Measurements from ENCODE around the gene RAPGEF1. TPM values are rescaled to one million over a fixed set of nuclear protein-coding genes. Genes with fewer than 3 reads are reported as not detected.

RAPGEF1 gene
- polyA plus RNA-seq, 1 donor from 2014 or later, result 23.6 TPM

- Histone ChIP-seq H4K20me1 (ENCODE audit: insufficient read depth) (no peaks in the 10 kb centered on the region), H3K4me2 (ENCODE audit: low read length) (no peak overlapping the region), H3K27me3 (ENCODE audit: insufficient read depth, low read depth, low read length) (no peaks in the 10 kb centered on the region), H3K9ac (ENCODE audit: low read length) (no peak overlapping the region), H3F3A (ENCODE audit: insufficient read depth, low read length, poor library complexity, severe bottlenecking) (no peaks in the 10 kb centered on the region), H2AFZ (ENCODE audit: low read depth, low read length) (no peak overlapping the region), H3K36me3 (ENCODE audit: insufficient read depth, low read length) (no peaks in the 10 kb centered on the region), H3K79me2 (replicated peaks; ENCODE audit: insufficient read depth, low read length) (peaks cover 22% of the 10 kb centered on the region), H3K9me2 (ENCODE audit: insufficient read depth, low read length) (no peaks in the 10 kb centered on the region), H3K4me3 (ENCODE audit: low read length) (no peak overlapping the region), H3K9me3 (ENCODE audit: low read length) (no peaks in the 10 kb centered on the region), H3K27ac (ENCODE audit: low read length) (no peak overlapping the region)
- TF ChIP-seq EP300 (conservative IDR thresholded peaks at IDR 0.05; ENCODE audit: poor library complexity, severe bottlenecking), result no peak
- no peak for TF ChIP-seq SMC3 (conservative IDR thresholded peaks at IDR 0.05; ENCODE audit: poor library complexity)
- no peak for TF ChIP-seq RAD21 (conservative IDR thresholded peaks at IDR 0.05)
- no peak for TF ChIP-seq EZH2 (IDR thresholded peaks at IDR 0.05; ENCODE audit: borderline replicate concordance, insufficient read depth, low read length, poor library complexity, severe bottlenecking)
- no peak for TF ChIP-seq POLR2AphosphoS5 (IDR thresholded peaks at IDR 0.05)
- TF ChIP-seq, protein P1, sequence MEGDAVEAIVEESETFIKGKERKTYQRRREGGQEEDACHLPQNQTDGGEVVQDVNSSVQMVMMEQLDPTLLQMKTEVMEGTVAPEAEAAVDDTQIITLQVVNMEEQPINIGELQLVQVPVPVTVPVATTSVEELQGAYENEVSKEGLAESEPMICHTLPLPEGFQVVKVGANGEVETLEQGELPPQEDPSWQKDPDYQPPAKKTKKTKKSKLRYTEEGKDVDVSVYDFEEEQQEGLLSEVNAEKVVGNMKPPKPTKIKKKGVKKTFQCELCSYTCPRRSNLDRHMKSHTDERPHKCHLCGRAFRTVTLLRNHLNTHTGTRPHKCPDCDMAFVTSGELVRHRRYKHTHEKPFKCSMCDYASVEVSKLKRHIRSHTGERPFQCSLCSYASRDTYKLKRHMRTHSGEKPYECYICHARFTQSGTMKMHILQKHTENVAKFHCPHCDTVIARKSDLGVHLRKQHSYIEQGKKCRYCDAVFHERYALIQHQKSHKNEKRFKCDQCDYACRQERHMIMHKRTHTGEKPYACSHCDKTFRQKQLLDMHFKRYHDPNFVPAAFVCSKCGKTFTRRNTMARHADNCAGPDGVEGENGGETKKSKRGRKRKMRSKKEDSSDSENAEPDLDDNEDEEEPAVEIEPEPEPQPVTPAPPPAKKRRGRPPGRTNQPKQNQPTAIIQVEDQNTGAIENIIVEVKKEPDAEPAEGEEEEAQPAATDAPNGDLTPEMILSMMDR (IDR thresholded peaks at IDR 0.05; ENCODE audit: poor library complexity, severe bottlenecking), result no peak
- no peak for TF ChIP-seq MXI1 (conservative IDR thresholded peaks at IDR 0.05; ENCODE audit: poor library complexity, severe bottlenecking)
These were observed 37.0 kb downstream of the RAPGEF1 start for GRCh38 chr9:131702911-131703310.

- peaks cover 21% of the 10 kb centered on the region for H3K79me2 ChIP-seq (replicated peaks; ENCODE audit: insufficient read depth, low read length)
- no peak overlapping the region for H3K27ac ChIP-seq (ENCODE audit: low read length)
These were observed 38.0 kb downstream of the RAPGEF1 start for GRCh38 chr9:131701789-131702337.

More at GRCh38 chr9:131701789-131702337, 38.0 kb downstream of the RAPGEF1 start:
- H2AFZ ChIP-seq (ENCODE audit: low read depth, low read length), result no peak overlapping the region
- H3K36me3 ChIP-seq (ENCODE audit: insufficient read depth, low read length), result no peaks in the 10 kb centered on the region
- no peak overlapping the region for H3K4me3 ChIP-seq (ENCODE audit: low read length)
- H3K9me2 ChIP-seq (ENCODE audit: insufficient read depth, low read length), result no peaks in the 10 kb centered on the region
- no peak overlapping the region for H3K9ac ChIP-seq (ENCODE audit: low read length)
- no peaks in the 10 kb centered on the region for H3K27me3 ChIP-seq (ENCODE audit: insufficient read depth, low read depth, low read length)
- H3F3A ChIP-seq (ENCODE audit: insufficient read depth, low read length, poor library complexity, severe bottlenecking), result no peaks in the 10 kb centered on the region
- H3K9me3 ChIP-seq (ENCODE audit: low read length), result no peaks in the 10 kb centered on the region
- TF ChIP-seq POLR2AphosphoS5 (IDR thresholded peaks at IDR 0.05) (no peak), EP300 (conservative IDR thresholded peaks at IDR 0.05; ENCODE audit: poor library complexity, severe bottlenecking) (no peak), EZH2 (IDR thresholded peaks at IDR 0.05; ENCODE audit: borderline replicate concordance, insufficient read depth, low read length, poor library complexity, severe bottlenecking) (no peak), TAF1 (IDR thresholded peaks at IDR 0.05; ENCODE audit: low read depth) (no peak), SMC3 (conservative IDR thresholded peaks at IDR 0.05; ENCODE audit: poor library complexity) (no peak), MXI1 (conservative IDR thresholded peaks at IDR 0.05; ENCODE audit: poor library complexity, severe bottlenecking) (no peak), RAD21 (conservative IDR thresholded peaks at IDR 0.05) (no peak)
- TF ChIP-seq, protein P2, sequence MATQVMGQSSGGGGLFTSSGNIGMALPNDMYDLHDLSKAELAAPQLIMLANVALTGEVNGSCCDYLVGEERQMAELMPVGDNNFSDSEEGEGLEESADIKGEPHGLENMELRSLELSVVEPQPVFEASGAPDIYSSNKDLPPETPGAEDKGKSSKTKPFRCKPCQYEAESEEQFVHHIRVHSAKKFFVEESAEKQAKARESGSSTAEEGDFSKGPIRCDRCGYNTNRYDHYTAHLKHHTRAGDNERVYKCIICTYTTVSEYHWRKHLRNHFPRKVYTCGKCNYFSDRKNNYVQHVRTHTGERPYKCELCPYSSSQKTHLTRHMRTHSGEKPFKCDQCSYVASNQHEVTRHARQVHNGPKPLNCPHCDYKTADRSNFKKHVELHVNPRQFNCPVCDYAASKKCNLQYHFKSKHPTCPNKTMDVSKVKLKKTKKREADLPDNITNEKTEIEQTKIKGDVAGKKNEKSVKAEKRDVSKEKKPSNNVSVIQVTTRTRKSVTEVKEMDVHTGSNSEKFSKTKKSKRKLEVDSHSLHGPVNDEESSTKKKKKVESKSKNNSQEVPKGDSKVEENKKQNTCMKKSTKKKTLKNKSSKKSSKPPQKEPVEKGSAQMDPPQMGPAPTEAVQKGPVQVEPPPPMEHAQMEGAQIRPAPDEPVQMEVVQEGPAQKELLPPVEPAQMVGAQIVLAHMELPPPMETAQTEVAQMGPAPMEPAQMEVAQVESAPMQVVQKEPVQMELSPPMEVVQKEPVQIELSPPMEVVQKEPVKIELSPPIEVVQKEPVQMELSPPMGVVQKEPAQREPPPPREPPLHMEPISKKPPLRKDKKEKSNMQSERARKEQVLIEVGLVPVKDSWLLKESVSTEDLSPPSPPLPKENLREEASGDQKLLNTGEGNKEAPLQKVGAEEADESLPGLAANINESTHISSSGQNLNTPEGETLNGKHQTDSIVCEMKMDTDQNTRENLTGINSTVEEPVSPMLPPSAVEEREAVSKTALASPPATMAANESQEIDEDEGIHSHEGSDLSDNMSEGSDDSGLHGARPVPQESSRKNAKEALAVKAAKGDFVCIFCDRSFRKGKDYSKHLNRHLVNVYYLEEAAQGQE (IDR thresholded peaks at IDR 0.05; ENCODE audit: borderline replicate concordance), result no peak
- TF ChIP-seq, protein P1 (IDR thresholded peaks at IDR 0.05; ENCODE audit: poor library complexity, severe bottlenecking), result no peak
- no peak overlapping the region for H3K4me2 ChIP-seq (ENCODE audit: low read length)
- no peaks in the 10 kb centered on the region for H4K20me1 ChIP-seq (ENCODE audit: insufficient read depth)
